GM12891 (cell line): ENCODE results near the gene CPSF3.
"Not testable (repeated sequence)": the region's sequence is repeated elsewhere in the genome, so short reads cannot be mapped to it uniquely, and the experiment has no call there.

ENCODE experiments used
- DNase-seq: peaks from one replicate; pipeline ENCODE4 v3.0.0; 2011; ENCODE audit warnings: low spot score; ENCODE audit not compliant: insufficient read length
- FAIRE-seq: peaks from 2 replicates; lab custom pipeline; 2011; peaks lifted over from hg19 to GRCh38; lab: Jason Lieb, UNC
- PAX5 ChIP-seq: IDR thresholded peaks from 2 replicates; pipeline ENCODE4 v1.6.1; 2011; ENCODE audit warnings: low read length, moderate library complexity, mild to moderate bottlenecking; ENCODE audit not compliant: insufficient read depth, severe bottlenecking
- POLR2A ChIP-seq: IDR thresholded peaks from 2 replicates; pipeline ENCODE4 v1.6.1; 2011; ENCODE audit warnings: low read depth, low read length, control low read depth
- POLR2AphosphoS5 ChIP-seq: IDR thresholded peaks from 2 replicates; pipeline ENCODE4 v1.6.1; 2011; ENCODE audit warnings: low read depth, low read length, control low read depth
- POU2F2 ChIP-seq: IDR thresholded peaks from 2 replicates; pipeline ENCODE4 v1.6.1; 2011; ENCODE audit warnings: low read depth, mild to moderate bottlenecking, control low read depth, low read length, moderate library complexity
- SPI1 ChIP-seq: IDR thresholded peaks from 2 replicates; pipeline ENCODE4 v1.6.1; 2011; ENCODE audit warnings: low read depth, low read length, control low read depth
- TAF1 ChIP-seq: IDR thresholded peaks from 2 replicates; pipeline ENCODE4 v1.6.1; 2011; ENCODE audit warnings: low read depth, low read length, control low read depth

Gene CPSF3

DNA sequence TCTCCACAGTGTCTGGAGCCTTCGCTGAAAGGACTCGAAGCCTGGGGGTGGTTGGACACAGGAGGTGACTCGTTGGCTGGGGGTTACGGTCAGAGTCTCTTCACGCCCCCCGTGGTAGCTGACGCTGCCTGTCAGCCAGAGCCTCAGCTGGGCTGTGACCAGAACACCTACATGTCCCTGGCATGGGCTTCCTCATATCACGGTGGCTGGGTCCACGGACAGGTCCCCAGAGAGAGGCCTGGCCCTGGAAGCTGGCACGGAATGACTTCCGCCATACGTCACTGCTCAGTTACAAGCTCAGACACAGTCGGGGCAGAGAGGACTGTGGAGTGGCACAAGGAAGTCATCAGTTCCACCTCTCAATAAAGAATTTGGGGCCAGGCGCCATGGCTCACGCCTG, 28.6 kb upstream of the CPSF3 start:
- TF ChIP-seq SPI1 (no peak), PAX5 (no peak), POLR2A (no peak), TAF1 (no peak), POLR2AphosphoS5 (no peak), POU2F2 (no peak)
- FAIRE-seq (no peak), DNase-seq (no peak)

- FAIRE-seq (no peak), DNase-seq (no peak)
- TF ChIP-seq TAF1 (no peak), PAX5 (no peak), POLR2AphosphoS5 (no peak), POLR2A (no peak), POU2F2 (no peak), SPI1 (no peak)
These were observed 26.3 kb upstream of the CPSF3 start for GRCh38 chr2:9397201-9397600.

- not testable (repeated sequence) for FAIRE-seq, DNase-seq
These were observed 25.2 kb upstream of the CPSF3 start for GRCh38 chr2:9398251-9398650.

DNA sequence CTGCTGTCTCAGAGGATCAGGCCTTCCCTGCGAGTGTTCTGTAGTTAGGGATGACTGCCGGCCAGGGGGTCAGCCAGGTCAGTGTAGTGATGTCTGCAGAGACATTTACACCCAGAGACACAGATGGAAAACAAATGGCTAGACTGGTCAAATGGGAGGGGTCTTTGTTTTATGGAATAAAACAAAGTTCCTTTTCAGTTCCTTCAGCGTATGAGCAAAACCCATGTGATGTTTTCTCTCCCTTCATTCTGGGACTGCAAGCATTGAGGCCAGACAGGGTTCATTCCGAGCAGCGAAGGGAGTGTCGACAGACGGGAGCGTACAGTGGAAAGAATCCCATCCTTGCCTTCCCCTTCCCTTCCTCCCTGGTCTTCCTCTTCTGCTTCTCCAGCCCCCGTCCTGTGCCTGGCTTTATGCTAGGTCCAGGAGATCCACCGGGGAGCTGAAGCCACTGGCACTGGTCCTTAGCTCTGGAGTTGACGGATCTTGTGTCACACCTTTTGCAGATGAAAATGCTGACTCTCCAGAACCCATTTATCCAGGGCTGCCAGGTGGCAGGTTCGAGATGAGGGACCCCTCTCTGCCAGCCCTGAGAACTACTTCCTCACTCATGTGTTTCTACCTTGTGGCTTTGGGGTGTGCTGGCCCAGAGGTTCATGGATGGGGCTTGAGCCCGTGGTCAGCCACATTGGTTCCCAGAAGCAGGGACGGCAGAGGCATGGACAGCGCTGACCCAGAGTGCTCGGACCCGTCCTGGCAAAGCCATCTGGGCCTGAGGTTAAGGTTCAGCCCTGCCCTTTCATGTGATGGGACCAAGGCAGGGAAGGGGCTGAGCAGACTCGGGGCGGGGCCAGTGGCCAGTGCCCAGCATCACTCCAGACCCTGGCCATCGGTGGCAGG, 24.3 kb upstream of the CPSF3 start:
- FAIRE-seq (no peak), DNase-seq (no peak)
- no peak for TF ChIP-seq PAX5
- no peak for TF ChIP-seq POU2F2
- TF ChIP-seq POLR2AphosphoS5: no peak

- no peak for TF ChIP-seq SPI1
- no peak for TF ChIP-seq POLR2A
- TF ChIP-seq PAX5: no peak
- TF ChIP-seq POLR2AphosphoS5: no peak
- TF ChIP-seq POU2F2: no peak
- TF ChIP-seq TAF1: no peak
- DNase-seq (no peak), FAIRE-seq (no peak)
These were observed 23.0 kb upstream of the CPSF3 start for GRCh38 chr2:9400268-9401058.

GRCh38 chr2:9401059-9401547, 22.4 kb upstream of the CPSF3 start:
- no peak for DNase-seq
- FAIRE-seq: no peak

DNA sequence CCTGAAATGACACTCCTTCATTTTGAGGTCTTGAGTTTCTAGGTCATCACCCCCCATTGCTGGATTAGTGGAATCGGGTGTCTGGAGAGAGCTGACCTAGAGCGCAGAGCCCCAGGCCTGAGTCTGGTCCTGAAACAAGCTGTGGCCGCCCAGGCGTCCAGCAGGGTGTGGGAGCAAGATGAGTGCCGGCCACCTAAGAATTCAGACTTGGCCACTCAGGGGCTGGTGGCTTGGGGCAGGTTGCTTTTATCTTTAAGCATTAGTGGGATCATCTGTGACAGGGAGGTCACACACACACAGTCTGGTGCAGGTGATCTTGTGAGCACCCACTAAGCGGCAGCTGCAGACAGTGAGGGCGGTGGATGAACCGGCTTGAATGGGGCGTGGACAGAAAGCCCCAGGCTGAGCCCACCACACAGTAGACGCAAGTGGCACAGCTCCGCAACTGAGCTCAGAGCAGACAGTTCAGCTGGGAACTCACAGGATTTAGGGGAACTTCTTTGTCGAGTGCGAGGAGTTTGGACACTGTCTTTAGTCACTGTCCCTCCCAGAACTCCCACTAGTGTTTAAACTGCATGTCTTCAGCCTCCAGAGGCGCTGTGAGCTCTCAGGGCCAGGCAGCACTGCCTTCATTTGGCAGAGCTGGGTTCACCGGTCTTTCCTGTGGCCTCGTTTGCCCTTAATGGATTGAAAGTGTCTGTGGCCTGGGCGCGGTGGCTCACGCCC, 21.6 kb upstream of the CPSF3 start:
- TF ChIP-seq TAF1 (no peak), POU2F2 (no peak), POLR2AphosphoS5 (no peak), PAX5 (no peak), POLR2A (no peak), SPI1 (no peak)
- no peak for FAIRE-seq
- DNase-seq: no peak

More at GRCh38 chr2:9401059-9401547, 22.4 kb upstream of the CPSF3 start:
- no peak for TF ChIP-seq POLR2A
- no peak for TF ChIP-seq SPI1
- TF ChIP-seq TAF1: no peak
- no peak for TF ChIP-seq POLR2AphosphoS5
- no peak for TF ChIP-seq POU2F2
- no peak for TF ChIP-seq PAX5

GRCh38 chr2:9403924-9404323, 19.5 kb upstream of the CPSF3 start:
- DNase-seq (no peak), FAIRE-seq (no peak)
- TF ChIP-seq SPI1 (no peak), TAF1 (no peak), POLR2AphosphoS5 (no peak), POLR2A (no peak), PAX5 (no peak)

- no peak for FAIRE-seq
- no peak for TF ChIP-seq TAF1
- no peak for TF ChIP-seq PAX5
- no peak for TF ChIP-seq SPI1
- TF ChIP-seq POLR2A: no peak
- TF ChIP-seq POU2F2: no peak
- no peak for TF ChIP-seq POLR2AphosphoS5
These were observed 19.0 kb upstream of the CPSF3 start for GRCh38 chr2:9404451-9404850.

More at GRCh38 chr2:9404451-9404850, 19.0 kb upstream of the CPSF3 start:
- no peak for DNase-seq
